Panc1 (cell line): ENCODE measurements around the gene NDUFS7. TPM values are rescaled to one million over a fixed set of nuclear protein-coding genes. Genes with fewer than 3 reads are reported as not detected.

Experiments
- ATAC-seq: fragments of 200-7000 bp; cut with Tn5 transposase; 2 replicates; pipeline ENCODE4 v1.9.1; 2020; ENCODE audit warnings: mild to moderate bottlenecking, moderate library complexity
- BruUV-seq: library from RNA; stranded (reverse); fragments of 400-500 nt; replicated peaks from 2 replicates; lab custom pipeline; 2021; lab: Mats Ljungman, UMichigan
- CTCF ChIA-PET: fragments of 300-600 bp; sonication (Branson Sonifier 250); formaldehyde crosslinking; loops from one replicate; lab custom pipeline; 2022; ENCODE audit warnings: antibody characterized with exemption; lab: Charles Lee
- POLR2A ChIA-PET: fragments of 300-600 bp; sonication (Branson Sonifier 250); formaldehyde crosslinking; loops from one replicate; lab custom pipeline; 2022; ENCODE audit warnings: antibody characterized with exemption; lab: Charles Lee
- DNase-seq: peaks from one replicate; pipeline ENCODE4 v3.0.0-alpha.2; 2010; ENCODE audit warnings: low read depth, low spot score
- H3K27ac ChIP-seq: 2 replicates; pipeline ENCODE4 v1.5.1; 2011; ENCODE audit warnings: mild to moderate bottlenecking, low read length, inconsistent platforms
- H3K27me3 ChIP-seq: fragments of 200-500 bp; sonication (Bioruptor generic); 2 replicates; pipeline ENCODE4 v1.6.0; 2014; ENCODE audit warnings: low read length, inconsistent platforms; ENCODE audit not compliant: control insufficient read depth, insufficient read depth
- H3K36me3 ChIP-seq: fragments of 200-500 bp; sonication (Bioruptor generic); 2 replicates; pipeline ENCODE4 v1.5.1; 2014; ENCODE audit warnings: inconsistent platforms, mild to moderate bottlenecking, low read length, moderate library complexity; ENCODE audit not compliant: control insufficient read depth, insufficient read depth
- H3K4me1 ChIP-seq: 2 replicates; pipeline ENCODE4 v1.5.1; 2011; ENCODE audit warnings: inconsistent platforms, mild to moderate bottlenecking, low read length, moderate library complexity; ENCODE audit not compliant: control insufficient read depth, insufficient read depth
- H3K4me3 ChIP-seq, 2 experiments: 2 replicates each; pipeline ENCODE4 v1.5.1; 2011 to 2012; ENCODE audit warnings: low read depth in 2 of 2, low read length in 2 of 2, mild to moderate bottlenecking in 2 of 2, inconsistent platforms in 1 of 2, moderate library complexity in 1 of 2
- H3K9me3 ChIP-seq: fragments of 200-500 bp; sonication (Bioruptor generic); 2 replicates; pipeline ENCODE4 v1.5.1; 2014; ENCODE audit warnings: low read depth, mild to moderate bottlenecking, inconsistent platforms, low read length, moderate library complexity; ENCODE audit not compliant: control insufficient read depth, insufficient read depth
- CTCF ChIP-seq: fragments of 450-650 bp; IDR thresholded peaks from 2 replicates; pipeline ENCODE4 v1.5.1; 2017; ENCODE audit warnings: mild to moderate bottlenecking
- POLR2AphosphoS5 ChIP-seq: IDR thresholded peaks from 2 replicates; pipeline ENCODE4 v1.6.1; 2012; ENCODE audit warnings: mild to moderate bottlenecking, low read depth, low read length, moderate library complexity
- REST ChIP-seq, 2 experiments: IDR thresholded peaks; 2 replicates each; pipeline ENCODE4 v1.6.1; 2011 to 2012; ENCODE audit warnings: low read depth in 2 of 2, control low read depth in 1 of 2, low read length in 1 of 2, mild to moderate bottlenecking in 1 of 2, moderate library complexity in 1 of 2; ENCODE audit not compliant: insufficient read depth in 1 of 2
- SIN3A ChIP-seq: IDR thresholded peaks from 2 replicates; pipeline ENCODE4 v1.6.1; 2012; ENCODE audit warnings: low read depth, mild to moderate bottlenecking, low read length, moderate library complexity, borderline replicate concordance; ENCODE audit not compliant: insufficient read depth
- TCF7L2 ChIP-seq: IDR thresholded peaks from 2 replicates; pipeline ENCODE4 v1.6.1; 2011; ENCODE audit warnings: mild to moderate bottlenecking, low read depth, low read length, inconsistent platforms
- in situ Hi-C: cut with HindIII; loops from 2 replicates; pipeline ENCODE4 v1.10.0; 2016; ENCODE audit warnings: low sequenced_read_pairs, low pct_unique_long_range_greater_than_20kb
- intact Hi-C: fragments of 100-400 bp; cut with micrococcal nuclease; formaldehyde crosslinking; loops from one replicate; pipeline ENCODE4 v1.10.0; 2022; ENCODE audit not compliant: unreplicated experiment
- total RNA-seq: library from RNA; stranded (reverse); gene quantifications from one replicate; pipeline ENCODE4 v1.2.1, GENCODE V29; 2021; ENCODE audit not compliant: unreplicated experiment

NDUFS7 gene
- total RNA-seq, 1 experiment from 2014 or later = 73.0 TPM

DNA sequence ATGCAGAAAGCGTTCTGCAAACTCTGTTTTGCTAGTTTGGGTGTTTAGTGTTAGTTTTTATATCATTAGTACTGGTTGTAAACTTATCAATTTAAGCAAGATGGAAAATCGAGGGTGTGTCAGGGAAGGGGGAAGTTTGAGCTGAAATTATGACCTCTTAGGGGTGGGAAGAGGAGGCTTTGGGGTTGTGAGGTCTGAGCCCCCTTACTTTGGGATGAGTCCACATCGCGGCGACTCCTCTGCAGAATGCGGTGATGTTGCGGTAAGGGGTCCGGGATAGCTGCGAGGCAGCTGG is 743 bp upstream of the NDUFS7 start:
- no peaks in the 10 kb centered on the region for H3K27me3 ChIP-seq
- CTCF ChIA-PET = interaction anchor here (0.5 to 0.6 kb wide), 2 partner anchors 23 to 52 kb away, joined by 4 to 5 read pairs; no protein-coding TSS in a partner anchor
- DNase-seq = no peak
- H3K9me3 ChIP-seq = no peaks in the 10 kb centered on the region
- in situ Hi-C loops = no loop called here
- ATAC-seq = no peak
- no peak overlapping the region for H3K27ac ChIP-seq
- no TSS peak for BruUV-seq
- peaks cover 4% of the 10 kb centered on the region; the same call in 1 of the 2 replicates for H3K36me3 ChIP-seq
- H3K4me3 ChIP-seq = peak overlapping the region in 1 of 2 experiments; percentile 27; a peak in 2 of 4 replicates
- POLR2A ChIA-PET = no interaction called here
- intact Hi-C loops = no loop called here
- no peaks in the 10 kb centered on the region for H3K4me1 ChIP-seq
- TF ChIP-seq TCF7L2 (no peak), SIN3A (0 out of 2 replicates have a peak, but pooled peaks have one; percentile 42)

GRCh38 chr19:1384085-1384462 is 367 bp downstream of the NDUFS7 start:
- TF ChIP-seq REST (IDR thresholded peaks at IDR 0.05; ENCODE audit: insufficient read depth in 1 of 2, low read depth in 2 of 2, low read length in 1 of 2) = no peak
- TF ChIP-seq SIN3A = no peak
- TF ChIP-seq POLR2AphosphoS5 = no peak
- no peak for TF ChIP-seq TCF7L2
- no peak for TF ChIP-seq CTCF
- POLR2A ChIA-PET = no interaction called here
- DNase-seq (no peak), ATAC-seq (0 out of 2 replicates have a peak, but pooled peaks have one; percentile 1)
- TSS peak; percentile 78 for BruUV-seq
- H3K27me3 ChIP-seq = no peaks in the 10 kb centered on the region
- intact Hi-C loops (no loop called here), in situ Hi-C loops (no loop called here)
- peaks cover 4% of the 10 kb centered on the region; the same call in 1 of the 2 replicates for H3K36me3 ChIP-seq
- peak overlapping the region; percentile 85 to 86 for H3K4me3 ChIP-seq
- CTCF ChIA-PET = no interaction called here
- H3K4me1 ChIP-seq = no peaks in the 10 kb centered on the region
- H3K9me3 ChIP-seq = no peaks in the 10 kb centered on the region
- peak overlapping the region; percentile 86 for H3K27ac ChIP-seq

DNA sequence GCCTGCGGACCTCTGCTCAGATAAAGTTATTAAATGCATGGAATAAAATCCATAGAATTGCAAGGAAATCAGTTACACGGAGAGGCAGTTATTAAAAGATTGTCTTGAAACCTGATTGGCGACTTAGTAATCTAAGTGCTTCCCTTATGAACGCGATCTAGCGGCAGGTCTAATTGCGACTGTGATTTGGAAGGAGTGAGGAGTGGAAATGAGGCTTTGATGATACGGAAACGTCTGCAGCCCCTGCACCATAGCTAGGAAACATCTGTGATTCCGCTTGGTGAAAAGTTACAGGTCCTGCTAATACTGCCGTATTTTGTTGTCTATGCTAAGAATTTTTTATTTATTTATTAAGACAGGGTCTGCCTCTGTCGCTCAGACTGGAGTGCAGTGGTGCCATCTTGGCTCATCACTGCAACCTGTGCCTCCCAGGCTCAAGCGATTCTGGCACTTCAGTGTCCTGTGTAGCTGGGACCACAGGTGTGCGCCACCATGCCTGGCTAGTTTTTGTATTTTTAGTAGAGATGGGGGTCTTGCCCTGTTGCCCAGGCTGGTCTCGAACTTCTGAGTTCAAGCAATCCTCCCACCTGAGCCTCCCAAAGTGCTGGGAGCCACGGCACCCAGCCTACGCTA is 887 bp downstream of the NDUFS7 start:
- in situ Hi-C loops = no loop called here
- CTCF ChIA-PET = no interaction called here
- ATAC-seq = no peak

More for the DNA sequence above, 887 bp downstream of the NDUFS7 start:
- Histone ChIP-seq H3K27ac (peak overlapping the region; percentile 86), H3K9me3 (no peaks in the 10 kb centered on the region), H3K36me3 (peaks cover 4% of the 10 kb centered on the region; the same call in 1 of the 2 replicates), H3K27me3 (no peaks in the 10 kb centered on the region), H3K4me3 (peak overlapping the region; percentile 85 to 86), H3K4me1 (no peaks in the 10 kb centered on the region)
- TF ChIP-seq POLR2AphosphoS5 (no peak), CTCF (no peak), TCF7L2 (no peak), SIN3A (no peak), REST (IDR thresholded peaks at IDR 0.05; ENCODE audit: insufficient read depth in 1 of 2, low read depth in 2 of 2, low read length in 1 of 2) (no peak)
- POLR2A ChIA-PET = no interaction called here
- intact Hi-C loops = no loop called here
- no TSS peak for BruUV-seq
- DNase-seq = no peak
